Activated CD8-positive, alpha-beta T cell treated with anti-CD3 and anti-CD28 coated beads for 36 hours (primary cell): Measurements from ENCODE around the gene MOV10. TPM values are rescaled to one million over a fixed set of nuclear protein-coding genes. Genes with fewer than 3 reads are reported as not detected.

ENCODE experiments used
- ATAC-seq: fragments of 200-7000 bp; cut with Tn5 transposase; one replicate; pipeline ENCODE4 v1.10.0; 2021; ENCODE audit warnings: mild to moderate bottlenecking, moderate library complexity
- CTCF ChIA-PET: fragments of 350-600 bp; sonication (Branson Sonifier 250); formaldehyde crosslinking; loops from one replicate; lab custom pipeline; 2021; ENCODE audit warnings: antibody characterized with exemption; lab: Charles Lee
- POLR2A ChIA-PET: fragments of 350-600 bp; sonication (Branson Sonifier 250); formaldehyde crosslinking; loops from one replicate; lab custom pipeline; 2021; ENCODE audit warnings: antibody characterized with exemption; lab: Charles Lee
- DNase-seq: peaks from one replicate; pipeline ENCODE4 v3.0.0-alpha.2; 2020
- H3K27ac Mint-ChIP-seq: one replicate; pipeline ENCODE4 v1.8.0; 2021; ENCODE audit warnings: mild to moderate bottlenecking, mixed read lengths
- H3K27me3 Mint-ChIP-seq: one replicate; pipeline ENCODE4 v1.8.0; 2021; ENCODE audit warnings: mixed read lengths
- H3K36me3 Mint-ChIP-seq: one replicate; pipeline ENCODE4 v1.8.0; 2021; ENCODE audit warnings: low read depth, mixed read lengths
- H3K4me1 Mint-ChIP-seq: one replicate; pipeline ENCODE4 v1.8.0; 2021; ENCODE audit warnings: low read depth, mixed read lengths
- H3K4me3 Mint-ChIP-seq: one replicate; pipeline ENCODE4 v1.8.0; 2021; ENCODE audit warnings: mild to moderate bottlenecking, moderate library complexity, mixed read lengths
- H3K9me3 Mint-ChIP-seq: one replicate; pipeline ENCODE4 v1.8.0; 2021; ENCODE audit warnings: mixed read lengths
- intact Hi-C: fragments of 100-400 bp; cut with micrococcal nuclease; formaldehyde crosslinking; loops from one replicate; pipeline ENCODE4 v1.10.0; 2022
- total RNA-seq, 2 experiments: library from RNA; stranded (reverse); gene quantifications; one replicate each; pipeline ENCODE4 v1.2.3, GENCODE V29; 2021
- TF ChIP-seq, protein P1 (sequence below): fragments of 200-600 bp; IDR thresholded peaks from one replicate; pipeline ENCODE4 v1.8.0; 2022; ENCODE audit warnings: antibody characterized with exemption, mild to moderate bottlenecking

The MOV10 gene
- total RNA-seq, 2 experiments from 2014 or later, result 77.2 to 78.5 TPM

DNA sequence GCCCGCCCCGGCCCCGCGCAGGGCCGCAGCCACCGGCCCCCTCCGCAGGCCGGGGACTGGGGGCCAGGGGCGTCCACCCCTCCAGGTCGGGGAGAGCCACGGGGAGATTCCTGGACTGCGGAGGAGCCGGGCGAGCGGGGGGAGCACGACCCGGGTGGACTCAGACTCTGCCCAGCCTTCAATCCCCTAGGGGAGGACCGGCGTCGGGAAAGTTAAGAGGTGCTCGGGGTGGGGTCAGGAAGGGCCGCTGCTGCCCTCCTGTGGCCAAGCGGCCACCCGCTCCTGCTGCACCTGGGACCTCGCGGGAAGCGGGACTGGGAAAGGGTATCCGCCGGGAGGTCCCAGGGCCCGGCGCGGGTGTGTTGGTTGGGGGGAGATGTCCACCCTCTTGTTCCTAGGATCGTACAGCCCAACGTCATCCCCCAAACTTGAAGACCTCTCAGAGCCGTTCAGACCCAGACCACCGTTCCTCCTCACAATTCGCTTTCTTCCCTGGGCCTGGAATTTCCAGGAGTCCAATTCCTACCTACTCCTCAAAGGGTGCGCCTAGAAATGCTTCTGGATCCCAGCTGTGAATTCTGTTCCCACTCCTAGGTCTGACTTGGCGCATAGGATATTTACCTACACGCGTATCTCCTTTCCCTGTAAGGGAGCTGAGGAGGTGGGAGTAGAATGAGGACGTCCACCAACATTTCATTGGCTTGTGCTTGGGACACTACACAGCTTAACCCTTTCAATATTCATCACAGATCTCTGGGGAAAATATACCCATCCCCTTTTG lies 33.0 kb downstream of the MOV10 start:
- Mint-ChIP-seq H3K4me1 (peaks cover 36% of the 10 kb centered on the region), H3K27me3 (peaks cover 16% of the 10 kb centered on the region), H3K4me3 (peak overlapping the region; percentile 70), H3K36me3 (no peaks in the 10 kb centered on the region), H3K27ac (no peak overlapping the region), H3K9me3 (no peaks in the 10 kb centered on the region)
- peak; percentile 75 for DNase-seq
- peak; percentile 50 for ATAC-seq
- TF ChIP-seq, protein P1, sequence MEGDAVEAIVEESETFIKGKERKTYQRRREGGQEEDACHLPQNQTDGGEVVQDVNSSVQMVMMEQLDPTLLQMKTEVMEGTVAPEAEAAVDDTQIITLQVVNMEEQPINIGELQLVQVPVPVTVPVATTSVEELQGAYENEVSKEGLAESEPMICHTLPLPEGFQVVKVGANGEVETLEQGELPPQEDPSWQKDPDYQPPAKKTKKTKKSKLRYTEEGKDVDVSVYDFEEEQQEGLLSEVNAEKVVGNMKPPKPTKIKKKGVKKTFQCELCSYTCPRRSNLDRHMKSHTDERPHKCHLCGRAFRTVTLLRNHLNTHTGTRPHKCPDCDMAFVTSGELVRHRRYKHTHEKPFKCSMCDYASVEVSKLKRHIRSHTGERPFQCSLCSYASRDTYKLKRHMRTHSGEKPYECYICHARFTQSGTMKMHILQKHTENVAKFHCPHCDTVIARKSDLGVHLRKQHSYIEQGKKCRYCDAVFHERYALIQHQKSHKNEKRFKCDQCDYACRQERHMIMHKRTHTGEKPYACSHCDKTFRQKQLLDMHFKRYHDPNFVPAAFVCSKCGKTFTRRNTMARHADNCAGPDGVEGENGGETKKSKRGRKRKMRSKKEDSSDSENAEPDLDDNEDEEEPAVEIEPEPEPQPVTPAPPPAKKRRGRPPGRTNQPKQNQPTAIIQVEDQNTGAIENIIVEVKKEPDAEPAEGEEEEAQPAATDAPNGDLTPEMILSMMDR, result peak; percentile 89
- intact Hi-C loops, result loop anchor here (2.0 to 10.0 kb wide), 3 partner anchors 35 to 317 kb away; partner anchors contain the start of genes CAPZA1, MOV10 and ST7L
- ChIA-PET POLR2A (interaction anchor here (1.1 to 1.3 kb wide), 2 partner anchors 28 to 32 kb away, joined by 3 to 6 read pairs; partner anchors contain the start of gene MOV10), CTCF (interaction anchor here (0.6 to 4.2 kb wide), 19 partner anchors 9 to 1025 kb away, joined by 3 to 41 read pairs (median 3); partner anchors contain the start of genes CAPZA1, LRIG2, MOV10 and ST7L)

DNA sequence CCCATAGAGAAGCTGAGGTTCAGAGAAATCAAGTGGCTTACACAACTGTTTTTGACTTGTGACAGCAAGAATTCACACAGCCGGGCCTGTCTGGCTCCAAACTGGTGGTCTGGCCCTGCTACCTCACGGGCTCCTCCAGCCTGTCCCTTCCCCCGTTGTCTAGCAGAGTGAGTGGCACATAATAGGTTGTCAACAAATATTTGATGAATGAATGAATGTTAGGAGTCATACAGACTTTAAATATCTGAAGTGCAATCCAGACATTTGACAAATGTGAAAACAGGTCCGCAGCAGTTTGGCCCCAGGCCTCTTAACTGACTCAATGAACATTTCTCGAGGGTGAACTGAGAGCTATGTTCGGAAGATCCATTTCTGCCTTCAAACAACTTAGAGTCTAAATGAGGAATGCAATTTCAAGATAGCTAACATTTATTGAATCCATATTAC lies 33.6 kb downstream of the MOV10 start:
- ChIA-PET POLR2A (interaction anchor here (1.1 kb wide), 1 partner anchor 33 kb away, joined by 6 read pairs; the partner anchor contains the start of gene MOV10), CTCF (interaction anchor here (0.7 to 4.2 kb wide), 18 partner anchors 9 to 1025 kb away, joined by 3 to 41 read pairs (median 4); partner anchors contain the start of genes CAPZA1, MOV10 and ST7L)
- Mint-ChIP-seq H3K27ac (no peak overlapping the region), H3K4me3 (peak overlapping the region; percentile 70), H3K27me3 (peaks cover 19% of the 10 kb centered on the region), H3K36me3 (no peaks in the 10 kb centered on the region), H3K9me3 (no peaks in the 10 kb centered on the region), H3K4me1 (peaks cover 32% of the 10 kb centered on the region)
- no peak for DNase-seq
- TF ChIP-seq, protein P1, result no peak
- intact Hi-C loops, result loop anchor here (5.0 to 10.0 kb wide), 2 partner anchors 36 to 93 kb away; partner anchors contain the start of genes CAPZA1, MOV10 and ST7L
- ATAC-seq, result no peak

DNA sequence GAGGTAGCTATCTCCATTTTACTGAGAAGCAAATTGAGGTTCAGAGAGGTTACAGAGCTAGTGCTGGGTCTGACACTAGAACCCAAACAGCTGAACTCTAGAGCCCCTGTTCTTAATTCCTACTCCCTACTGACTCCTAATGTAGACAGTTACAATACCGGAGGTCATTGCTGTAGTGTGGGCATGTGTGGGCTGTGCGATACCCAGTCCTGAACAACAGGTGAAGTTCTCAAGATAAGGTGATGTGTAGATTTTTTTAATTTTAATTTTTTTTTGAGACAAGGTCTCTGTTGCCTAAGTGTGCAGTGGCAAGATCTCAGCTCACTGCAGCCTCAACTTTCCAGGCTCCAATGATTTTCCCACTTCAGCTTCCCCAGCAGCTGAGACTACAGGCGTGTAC lies 34.0 kb downstream of the MOV10 start:
- Mint-ChIP-seq H3K4me1 (peaks cover 32% of the 10 kb centered on the region), H3K27ac (no peak overlapping the region), H3K27me3 (peaks cover 22% of the 10 kb centered on the region), H3K4me3 (no peak overlapping the region), H3K36me3 (no peaks in the 10 kb centered on the region), H3K9me3 (no peaks in the 10 kb centered on the region)
- POLR2A ChIA-PET, result interaction anchor here (1.1 kb wide), 1 partner anchor 34 kb away, joined by 6 read pairs; the partner anchor contains the start of gene MOV10
- no peak for ATAC-seq
- intact Hi-C loops, result loop anchor here (5.0 to 10.0 kb wide), 2 partner anchors 36 to 94 kb away; partner anchors contain the start of genes CAPZA1, MOV10 and ST7L
- TF ChIP-seq, protein P1, result no peak
- CTCF ChIA-PET, result interaction anchor here (0.7 to 4.2 kb wide), 15 partner anchors 10 to 1024 kb away, joined by 3 to 41 read pairs (median 4); partner anchors contain the start of genes CAPZA1, MOV10 and ST7L
- DNase-seq, result no peak

DNA sequence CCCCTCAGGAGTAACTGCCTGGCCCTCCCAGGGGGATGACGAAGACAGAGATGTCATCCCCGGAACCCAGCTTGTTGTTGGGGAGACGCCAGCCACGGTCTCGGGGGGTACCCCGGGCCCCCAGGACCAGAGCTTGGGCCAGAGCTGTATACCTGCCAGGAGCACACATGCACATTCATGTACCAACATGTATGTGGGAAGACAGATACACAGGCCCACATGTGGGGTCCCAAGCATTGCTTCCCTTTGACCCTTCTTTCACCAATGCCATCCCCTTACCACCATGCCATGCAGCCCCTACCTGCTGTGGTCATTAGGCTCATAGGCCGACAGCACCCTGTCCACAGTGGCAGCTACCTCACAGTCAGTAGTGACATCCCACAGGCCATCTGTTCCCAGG lies 35.7 kb downstream of the MOV10 start:
- Mint-ChIP-seq H3K4me1 (peaks cover 23% of the 10 kb centered on the region), H3K27me3 (peaks cover 32% of the 10 kb centered on the region), H3K9me3 (no peaks in the 10 kb centered on the region), H3K27ac (no peak overlapping the region), H3K4me3 (no peak overlapping the region), H3K36me3 (no peaks in the 10 kb centered on the region)
- ATAC-seq (no peak), DNase-seq (no peak)
- ChIA-PET POLR2A (interaction anchor here (1.5 kb wide), 1 partner anchor 35 kb away, joined by 6 read pairs; the partner anchor contains the start of gene MOV10), CTCF (interaction anchor here (0.9 to 4.2 kb wide), 7 partner anchors 9 to 362 kb away, joined by 3 to 41 read pairs (median 7); partner anchors contain the start of gene LRIG2)
- intact Hi-C loops, result loop anchor here (2.0 kb wide), 1 partner anchor 205 kb away; no protein-coding TSS in a partner anchor
- TF ChIP-seq, protein P1, result no peak
